Tibial artery (tissue), 4 donors: ENCODE results near the gene KXD1.

Experiments used
- DNase-seq, 2 donors: peaks; one replicate each; pipeline ENCODE4 v3.0.0-alpha.2; 2019
- H3K27ac ChIP-seq, 2 donors: fragments of 200-600 bp; sonication (generic) in 1 of 2; 1 replicate in 1 of 2; 2 replicates in 1 of 2; pipeline ENCODE4 v1.5.1; 2018 to 2019; ENCODE audit warnings: mild to moderate bottlenecking in 1 of 2
- H3K27me3 ChIP-seq, 2 donors: fragments of 200-600 bp; sonication (generic) in 1 of 2; one replicate each; pipeline versions ENCODE4 v1.5.1 to v1.6.0; 2016 to 2019
- H3K36me3 ChIP-seq, 3 donors: fragments of 200-600 bp; sonication (generic) in 2 of 3; one replicate each; pipeline ENCODE4 v1.5.1; 2016 to 2019; ENCODE audit warnings: mild to moderate bottlenecking in 2 of 3
- H3K4me1 ChIP-seq, 4 donors: fragments of 200-600 bp; sonication (generic) in 2 of 4; 1 replicate in 3 of 4; 2 replicates in 1 of 4; pipeline ENCODE4 v1.5.1; 2016 to 2019
- H3K4me3 ChIP-seq, 2 donors: fragments of 200-600 bp; sonication (generic) in 1 of 2; 1 replicate in 1 of 2; 2 replicates in 1 of 2; pipeline ENCODE4 v1.5.1; 2018 to 2019; ENCODE audit warnings: mild to moderate bottlenecking in 2 of 2
- H3K9me3 ChIP-seq, 3 donors: fragments of 200-600 bp; sonication (generic) in 1 of 3; one replicate each; pipeline ENCODE4 v1.5.1; 2016 to 2019
- CTCF ChIP-seq, 2 experiments: fragments of 200-600 bp in 1 of 2; fragments of 450-650 bp in 1 of 2; IDR thresholded peaks; one replicate each; pipeline ENCODE4 v1.5.1; 2017 to 2019; ENCODE audit warnings: antibody characterized with exemption in 2 of 2, mild to moderate bottlenecking in 1 of 2, moderate library complexity in 1 of 2
- intact Hi-C: fragments of 100-400 bp; cut with DNase I; formaldehyde crosslinking; loops from one replicate; pipeline ENCODE4 v1.15.0; 2023; ENCODE audit warnings: low total_unique reads

Gene KXD1

GRCh38 chr19:18586306-18586705, 28.6 kb downstream of the KXD1 start:
- H3K4me1 ChIP-seq: peaks cover 0 to 24% (median 17%) of the 10 kb centered on the region in 4 donors
- H3K4me3 ChIP-seq: no peak overlapping the region
- no peaks in the 10 kb centered on the region for H3K27me3 ChIP-seq
- peak overlapping the region in 1 of 2 donors; percentile 4 for H3K27ac ChIP-seq
- no peak for DNase-seq
- H3K36me3 ChIP-seq: peaks cover 0 to 10% (median 0%) of the 10 kb centered on the region in 3 donors
- no peaks in the 10 kb centered on the region for H3K9me3 ChIP-seq
- intact Hi-C loops: no loop called here
- no peak for TF ChIP-seq CTCF (IDR thresholded peaks at IDR 0.05)

- peaks cover 0 to 20% (median 0%) of the 10 kb centered on the region in 3 donors for H3K36me3 ChIP-seq
- intact Hi-C loops: no loop called here
- H3K27ac ChIP-seq: peak overlapping the region in 1 of 2 donors; percentile 84
- peaks cover 0 to 24% (median 17%) of the 10 kb centered on the region in 4 donors for H3K4me1 ChIP-seq
- H3K4me3 ChIP-seq: no peak overlapping the region
- TF ChIP-seq CTCF (IDR thresholded peaks at IDR 0.05): no peak
- no peak for DNase-seq
- no peaks in the 10 kb centered on the region for H3K9me3 ChIP-seq
- no peaks in the 10 kb centered on the region for H3K27me3 ChIP-seq
Observed at GRCh38 chr19:18587561-18587960, 29.9 kb downstream of the KXD1 start.

- DNase-seq: no peak
- H3K9me3 ChIP-seq: no peaks in the 10 kb centered on the region
- intact Hi-C loops: no loop called here
- H3K36me3 ChIP-seq: peaks cover 0 to 20% (median 0%) of the 10 kb centered on the region in 3 donors
- peaks cover 0 to 24% (median 17%) of the 10 kb centered on the region in 4 donors for H3K4me1 ChIP-seq
- H3K27me3 ChIP-seq: no peaks in the 10 kb centered on the region
- no peak for TF ChIP-seq CTCF (IDR thresholded peaks at IDR 0.05)
- H3K27ac ChIP-seq: peak overlapping the region; percentile 77 to 84
- peak overlapping the region; percentile 72 to 75 for H3K4me3 ChIP-seq
Observed at GRCh38 chr19:18587962-18588610, 30.4 kb downstream of the KXD1 start.

- Histone ChIP-seq H3K9me3 (no peaks in the 10 kb centered on the region), H3K27me3 (no peaks in the 10 kb centered on the region), H3K27ac (peak within 1 kb of the TSS; percentile 77 to 84), H3K4me3 (peak within 1 kb of the TSS; percentile 72 to 75), H3K36me3 (peaks cover 0 to 20% (median 0%) of the 10 kb centered on the region in 3 donors), H3K4me1 (peaks cover 0 to 25% (median 18%) of the 10 kb centered on the region in 4 donors)
- intact Hi-C loops: no loop called here
- DNase-seq: peak; percentile 84 to 91
- TF ChIP-seq CTCF (IDR thresholded peaks at IDR 0.05): peak; percentile 85 to 88
Observed at GRCh38 chr19:18588611-18589379, 31.1 kb downstream of the KXD1 start, which contains the start of gene REX1BD. TSS of gene REX1BD (plus strand) at chr19:18588798. CDS start at chr19:18588802, 4 bp downstream.

GRCh38 chr19:18589380-18590272, 32.0 kb downstream of the KXD1 start:
- peak; percentile 72 to 88 for DNase-seq
- TF ChIP-seq CTCF (IDR thresholded peaks at IDR 0.05): peak; percentile 35 to 50
- Histone ChIP-seq H3K27ac (peak overlapping the region; percentile 77 to 84), H3K27me3 (no peaks in the 10 kb centered on the region), H3K9me3 (no peaks in the 10 kb centered on the region), H3K4me3 (peak overlapping the region; percentile 72 to 75), H3K4me1 (peaks cover 0 to 33% (median 26%) of the 10 kb centered on the region in 4 donors), H3K36me3 (peaks cover 0 to 20% (median 0%) of the 10 kb centered on the region in 3 donors)
- intact Hi-C loops: loop anchor here (10.0 kb wide), 1 partner anchor 255 kb away; no protein-coding TSS in a partner anchor
